Esophagus muscularis mucosa (tissue), 3 donors: ENCODE data around the gene DAAM1.

ENCODE experiments used
- POLR2A ChIP-seq: fragments of 450-650 bp; IDR thresholded peaks from one replicate; pipeline ENCODE4 v1.6.1; 2017; ENCODE audit warnings: antibody characterized with exemption, moderate library complexity, mild to moderate bottlenecking, low read depth
- TF ChIP-seq, protein P1 (sequence below), 3 experiments: fragments of 200-600 bp in 2 of 3; fragments of 450-650 bp in 1 of 3; sonication (generic) in 2 of 3; IDR thresholded peaks; one replicate each; pipeline ENCODE4 v1.5.1; 2017 to 2019; ENCODE audit warnings: antibody characterized with exemption in 3 of 3, mild to moderate bottlenecking in 2 of 3, moderate library complexity in 1 of 3

DNA sequence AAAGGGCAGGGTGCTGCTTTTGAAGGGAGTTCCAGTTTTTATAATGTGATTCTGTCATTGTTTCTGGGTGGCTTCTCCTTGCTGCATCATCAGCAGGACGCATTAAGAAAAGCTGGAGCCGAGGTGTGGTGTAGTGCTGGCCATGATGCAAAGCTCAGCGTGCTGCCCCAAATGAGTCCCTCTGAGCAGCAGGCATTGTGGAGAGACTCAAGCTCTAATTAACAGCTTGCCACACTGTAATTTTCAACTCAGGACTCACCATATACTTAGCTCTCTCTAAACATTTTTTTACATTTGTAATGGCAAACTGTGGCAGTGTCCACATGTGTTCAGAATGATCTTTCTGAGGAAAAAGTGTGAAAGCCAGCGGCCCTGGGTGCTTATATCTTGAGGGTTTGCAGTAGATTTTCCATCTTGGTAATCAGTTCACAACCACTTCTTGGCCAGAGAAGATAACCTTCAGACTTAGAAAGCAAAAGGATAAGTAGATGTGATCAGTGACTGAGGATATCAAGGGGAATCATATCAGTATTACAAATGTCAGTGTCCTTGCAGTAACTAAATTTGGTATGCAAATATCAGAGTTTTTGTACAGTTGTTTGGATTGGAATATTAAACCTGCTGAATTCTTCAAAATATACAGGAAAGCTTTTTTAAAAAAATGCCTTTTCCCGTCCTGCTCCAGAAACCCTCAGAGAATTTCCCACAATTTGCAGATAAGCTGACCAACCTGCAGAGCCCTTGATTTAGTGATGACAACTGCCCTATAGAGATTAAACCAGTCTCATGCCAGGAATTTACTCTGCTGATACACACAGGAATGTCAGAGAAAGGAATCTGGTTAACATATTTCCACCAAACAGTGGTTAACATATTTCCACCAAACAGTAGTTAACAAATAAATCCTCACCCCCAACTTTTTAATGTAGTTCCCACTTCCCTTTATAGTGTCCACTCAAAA is 63.6 kb downstream of the DAAM1 start:
- TF ChIP-seq, protein P1, sequence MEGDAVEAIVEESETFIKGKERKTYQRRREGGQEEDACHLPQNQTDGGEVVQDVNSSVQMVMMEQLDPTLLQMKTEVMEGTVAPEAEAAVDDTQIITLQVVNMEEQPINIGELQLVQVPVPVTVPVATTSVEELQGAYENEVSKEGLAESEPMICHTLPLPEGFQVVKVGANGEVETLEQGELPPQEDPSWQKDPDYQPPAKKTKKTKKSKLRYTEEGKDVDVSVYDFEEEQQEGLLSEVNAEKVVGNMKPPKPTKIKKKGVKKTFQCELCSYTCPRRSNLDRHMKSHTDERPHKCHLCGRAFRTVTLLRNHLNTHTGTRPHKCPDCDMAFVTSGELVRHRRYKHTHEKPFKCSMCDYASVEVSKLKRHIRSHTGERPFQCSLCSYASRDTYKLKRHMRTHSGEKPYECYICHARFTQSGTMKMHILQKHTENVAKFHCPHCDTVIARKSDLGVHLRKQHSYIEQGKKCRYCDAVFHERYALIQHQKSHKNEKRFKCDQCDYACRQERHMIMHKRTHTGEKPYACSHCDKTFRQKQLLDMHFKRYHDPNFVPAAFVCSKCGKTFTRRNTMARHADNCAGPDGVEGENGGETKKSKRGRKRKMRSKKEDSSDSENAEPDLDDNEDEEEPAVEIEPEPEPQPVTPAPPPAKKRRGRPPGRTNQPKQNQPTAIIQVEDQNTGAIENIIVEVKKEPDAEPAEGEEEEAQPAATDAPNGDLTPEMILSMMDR (IDR thresholded peaks at IDR 0.05): no peak
- no peak for TF ChIP-seq POLR2A
